Fibroblast of lung (primary cell): ENCODE data around the gene POLN.

ENCODE experiments used
- CTCF ChIP-seq, 2 donors: IDR thresholded peaks in 1 of 2; conservative IDR thresholded peaks in 1 of 2; 1 replicate in 1 of 2; 2 replicates in 1 of 2; pipeline ENCODE4 v1.5.1; 2011 to 2012; ENCODE audit warnings: low read length in 2 of 2, control low read depth in 1 of 2, inconsistent platforms in 1 of 2, low read depth in 1 of 2, mild to moderate bottlenecking in 1 of 2
- EZH2 ChIP-seq: IDR thresholded peaks from 2 replicates; pipeline ENCODE4 v1.5.1; 2012; ENCODE audit warnings: low read length, control low read depth, mild to moderate bottlenecking; ENCODE audit errors: missing control alignments

- no peak for TF ChIP-seq CTCF (conservative IDR thresholded peaks at IDR 0.05 in 1 of 2, IDR thresholded peaks at IDR 0.05 in 1 of 2; ENCODE audit: low read depth in 1 of 2, low read length in 2 of 2)
- TF ChIP-seq EZH2, result no peak
Observed at GRCh38 chr4:2141762-2142451, 100.0 kb downstream of the POLN start.
